ENCODE measurements around the gene DIPK2B.

DNA sequence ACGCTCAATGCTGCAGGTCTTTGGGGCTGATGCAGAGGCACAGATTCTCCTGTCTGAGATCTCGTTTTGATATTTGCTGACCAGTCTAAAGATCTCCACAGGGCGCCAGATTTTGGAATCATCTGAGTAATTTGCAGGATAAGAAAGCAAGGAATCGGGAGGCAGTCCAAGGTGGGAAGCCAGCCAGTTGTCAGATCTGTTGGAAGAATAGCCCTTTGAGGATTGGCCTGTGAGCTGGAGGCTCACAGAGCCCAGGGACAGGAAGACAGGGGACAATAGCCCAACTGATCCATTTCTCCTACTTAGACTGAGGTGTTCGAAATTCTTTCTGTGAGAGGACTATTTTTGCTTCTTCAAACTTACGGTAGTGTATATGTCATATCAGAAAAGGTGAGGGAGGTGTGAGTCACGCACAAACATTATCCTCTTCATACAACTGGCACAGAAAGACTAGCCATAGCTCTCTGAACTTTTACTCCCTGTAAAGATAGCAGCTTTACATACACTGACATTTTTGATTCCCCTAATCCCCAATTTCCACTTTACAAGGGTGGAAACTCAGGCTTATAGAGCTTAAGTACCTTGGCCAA lies 8.8 kb downstream of the DIPK2B start:
- TF ChIP-seq EZH2phosphoT487 (IDR thresholded peaks at IDR 0.05; ENCODE audit: insufficient read depth, low read depth) (no peak), EZH2 (IDR thresholded peaks at IDR 0.05; ENCODE audit: insufficient read depth, poor library complexity, severe bottlenecking) (no peak)

Data from GM23248 (cell line).